Activated B cell treated with CpG ODN at 0.5 μM for 24 hours (primary cell): ENCODE data around the gene PHRF1. TPM values are rescaled to one million over a fixed set of nuclear protein-coding genes. Genes with fewer than 3 reads are reported as not detected.

Experiments used
- ATAC-seq: fragments of 200-7000 bp; cut with Tn5 transposase; one replicate; pipeline ENCODE4 v1.10.0; 2021; ENCODE audit warnings: low read depth, mild to moderate bottlenecking, moderate library complexity
- CTCF ChIA-PET: fragments of 350-600 bp; sonication (Branson Sonifier 250); formaldehyde crosslinking; loops from one replicate; lab custom pipeline; 2021; ENCODE audit warnings: antibody characterized with exemption; lab: Charles Lee
- POLR2A ChIA-PET: fragments of 350-600 bp; sonication (Branson Sonifier 250); formaldehyde crosslinking; loops from one replicate; lab custom pipeline; 2021; ENCODE audit warnings: antibody characterized with exemption; lab: Charles Lee
- DNase-seq: peaks from one replicate; pipeline ENCODE4 v3.0.0; 2022
- H3K27ac Mint-ChIP-seq: one replicate; pipeline ENCODE4 v1.8.0; 2020; ENCODE audit warnings: mixed read lengths
- H3K27me3 Mint-ChIP-seq: one replicate; pipeline ENCODE4 v1.8.0; 2021; ENCODE audit warnings: mixed read lengths
- H3K36me3 Mint-ChIP-seq: one replicate; pipeline ENCODE4 v1.8.0; 2021; ENCODE audit warnings: low read depth, mixed read lengths
- H3K4me1 Mint-ChIP-seq: one replicate; pipeline ENCODE4 v1.8.0; 2021; ENCODE audit warnings: mixed read lengths
- H3K4me3 Mint-ChIP-seq: one replicate; pipeline ENCODE4 v1.8.0; 2020; ENCODE audit warnings: mild to moderate bottlenecking, mixed read lengths
- H3K9me3 Mint-ChIP-seq: one replicate; pipeline ENCODE4 v1.8.0; 2020; ENCODE audit warnings: mixed read lengths
- intact Hi-C: fragments of 100-400 bp; cut with micrococcal nuclease; formaldehyde crosslinking; loops from one replicate; pipeline ENCODE4 v1.15.1; 2024
- total RNA-seq: library from RNA; stranded (reverse); gene quantifications from 2 replicates; pipeline ENCODE4 v1.2.3, GENCODE V29; 2022
- TF ChIP-seq, protein P1 (sequence below): fragments of 200-600 bp; IDR thresholded peaks from one replicate; pipeline ENCODE4 v1.8.0; 2022; ENCODE audit warnings: antibody characterized with exemption, mild to moderate bottlenecking

Gene PHRF1
- total RNA-seq, 1 donor from 2014 or later = 49.6 TPM

DNA sequence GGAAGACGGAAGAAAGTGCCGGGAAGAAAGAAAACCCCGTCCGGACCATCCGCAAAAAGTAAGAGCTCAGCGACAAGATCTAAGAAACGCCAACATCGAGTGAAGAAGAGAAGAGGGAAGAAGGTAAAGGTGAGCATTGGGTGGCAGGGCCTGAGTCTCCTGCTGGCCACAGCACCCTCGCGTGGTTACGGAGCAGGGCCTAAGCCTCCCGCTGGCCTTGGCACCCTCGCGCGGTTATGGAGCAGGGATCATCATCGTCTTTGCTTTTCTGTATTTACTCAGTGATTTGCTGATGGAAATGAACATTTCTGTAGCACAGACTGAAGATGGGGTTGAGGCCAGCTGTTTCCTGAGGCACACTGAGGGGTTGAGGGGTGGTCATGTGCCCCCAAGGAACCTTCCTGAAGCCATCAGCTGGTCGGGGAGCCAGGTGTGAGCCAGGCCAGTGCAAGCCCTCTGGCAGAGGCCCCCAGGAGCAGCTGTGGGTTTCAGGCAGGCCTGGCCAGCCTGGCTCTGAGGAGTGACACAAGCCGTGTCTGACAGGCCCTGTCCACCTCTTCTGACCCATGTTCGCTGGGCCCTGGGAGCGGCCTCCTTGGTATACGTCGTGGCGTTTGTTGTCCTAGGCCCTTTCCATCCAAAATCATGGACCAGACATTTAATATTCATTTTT is 25.4 kb downstream of the PHRF1 start:
- no peaks in the 10 kb centered on the region for H3K4me1 Mint-ChIP-seq
- ATAC-seq (no peak), DNase-seq (no peak)
- H3K27me3 Mint-ChIP-seq = no peaks in the 10 kb centered on the region
- H3K4me3 Mint-ChIP-seq = no peak overlapping the region
- POLR2A ChIA-PET = no interaction called here
- intact Hi-C loops = no loop called here
- TF ChIP-seq, protein P1, sequence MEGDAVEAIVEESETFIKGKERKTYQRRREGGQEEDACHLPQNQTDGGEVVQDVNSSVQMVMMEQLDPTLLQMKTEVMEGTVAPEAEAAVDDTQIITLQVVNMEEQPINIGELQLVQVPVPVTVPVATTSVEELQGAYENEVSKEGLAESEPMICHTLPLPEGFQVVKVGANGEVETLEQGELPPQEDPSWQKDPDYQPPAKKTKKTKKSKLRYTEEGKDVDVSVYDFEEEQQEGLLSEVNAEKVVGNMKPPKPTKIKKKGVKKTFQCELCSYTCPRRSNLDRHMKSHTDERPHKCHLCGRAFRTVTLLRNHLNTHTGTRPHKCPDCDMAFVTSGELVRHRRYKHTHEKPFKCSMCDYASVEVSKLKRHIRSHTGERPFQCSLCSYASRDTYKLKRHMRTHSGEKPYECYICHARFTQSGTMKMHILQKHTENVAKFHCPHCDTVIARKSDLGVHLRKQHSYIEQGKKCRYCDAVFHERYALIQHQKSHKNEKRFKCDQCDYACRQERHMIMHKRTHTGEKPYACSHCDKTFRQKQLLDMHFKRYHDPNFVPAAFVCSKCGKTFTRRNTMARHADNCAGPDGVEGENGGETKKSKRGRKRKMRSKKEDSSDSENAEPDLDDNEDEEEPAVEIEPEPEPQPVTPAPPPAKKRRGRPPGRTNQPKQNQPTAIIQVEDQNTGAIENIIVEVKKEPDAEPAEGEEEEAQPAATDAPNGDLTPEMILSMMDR = no peak
- CTCF ChIA-PET = no interaction called here
- H3K36me3 Mint-ChIP-seq = peaks cover 78% of the 10 kb centered on the region
- H3K9me3 Mint-ChIP-seq = no peaks in the 10 kb centered on the region
- H3K27ac Mint-ChIP-seq = no peak overlapping the region

DNA sequence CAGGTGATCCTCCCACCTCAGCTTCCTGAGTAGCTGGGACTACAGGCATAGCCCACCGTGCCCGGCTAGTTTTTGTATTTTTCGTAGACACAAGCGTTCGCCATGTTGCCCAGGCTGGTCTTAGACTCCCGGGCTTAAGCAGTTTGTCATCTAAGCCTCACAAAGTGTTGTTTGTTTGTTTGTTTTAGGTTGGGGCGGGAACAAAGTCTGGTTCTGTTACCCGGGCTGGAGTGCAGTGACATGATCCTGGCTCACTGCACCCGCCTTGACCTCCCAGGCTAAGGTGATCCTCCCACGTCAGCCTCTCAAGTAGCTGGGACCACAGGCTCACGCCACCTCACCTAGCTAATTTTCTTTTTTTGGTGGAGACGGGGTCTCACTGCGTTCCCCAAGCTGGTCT is 26.9 kb downstream of the PHRF1 start:
- Mint-ChIP-seq H3K9me3 (no peaks in the 10 kb centered on the region), H3K27me3 (no peaks in the 10 kb centered on the region), H3K4me3 (no peak overlapping the region), H3K4me1 (no peaks in the 10 kb centered on the region), H3K36me3 (peaks cover 78% of the 10 kb centered on the region), H3K27ac (no peak overlapping the region)
- no peak for ATAC-seq
- intact Hi-C loops = no loop called here
- no peak for DNase-seq
- ChIA-PET CTCF (no interaction called here), POLR2A (no interaction called here)
- TF ChIP-seq, protein P1 = no peak

DNA sequence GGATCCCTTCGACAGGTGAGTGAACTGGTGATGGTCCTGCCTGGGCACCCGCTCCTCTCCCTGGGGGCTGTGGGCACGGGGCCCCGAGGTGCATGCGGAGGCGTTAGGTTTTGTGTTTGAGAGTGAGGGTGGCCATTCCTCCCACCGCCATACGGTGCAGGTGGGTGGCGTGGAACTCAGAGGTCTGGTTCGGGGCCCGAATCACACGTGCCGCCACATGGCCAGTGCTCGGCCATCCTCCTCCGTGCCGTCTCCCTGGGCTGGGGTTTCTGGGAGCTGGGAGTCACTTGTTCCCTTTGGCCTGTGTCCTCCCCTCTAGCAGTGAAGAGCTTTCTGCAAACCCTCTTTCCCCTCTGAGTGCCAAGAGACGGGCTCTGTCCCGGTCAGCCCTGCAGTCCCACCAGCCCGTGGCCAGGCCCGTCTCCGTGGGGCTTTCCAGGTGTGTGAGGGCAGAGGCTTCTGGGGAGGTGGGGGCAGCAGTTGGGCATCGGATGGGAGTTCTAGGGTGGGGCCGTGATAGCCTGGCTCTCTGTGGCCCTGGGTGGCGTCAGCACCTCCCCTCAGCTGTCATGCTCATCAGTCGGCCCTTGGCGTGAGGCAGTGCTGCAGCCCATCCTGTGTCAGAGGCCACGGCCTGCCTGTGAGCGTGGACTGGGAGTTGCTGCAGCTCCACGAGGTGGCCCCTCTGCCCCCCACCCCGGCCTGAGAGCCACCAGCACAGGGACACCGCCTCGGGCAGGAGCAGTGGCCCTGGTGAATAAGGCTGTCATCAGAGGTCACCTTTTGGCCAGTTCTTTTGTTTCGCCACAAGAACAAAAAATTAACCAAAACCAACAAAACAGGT is 29.2 kb downstream of the PHRF1 start:
- TF ChIP-seq, protein P1 = no peak
- H3K27ac Mint-ChIP-seq = no peak overlapping the region
- POLR2A ChIA-PET = interaction anchor here (0.7 kb wide), 1 partner anchor 10 kb away, joined by 3 read pairs; the partner anchor contains the start of gene IRF7
- no peaks in the 10 kb centered on the region for H3K9me3 Mint-ChIP-seq
- CTCF ChIA-PET = no interaction called here
- no peak overlapping the region for H3K4me3 Mint-ChIP-seq
- no peaks in the 10 kb centered on the region for H3K4me1 Mint-ChIP-seq
- no peak for ATAC-seq
- DNase-seq = no peak
- peaks cover 75% of the 10 kb centered on the region for H3K36me3 Mint-ChIP-seq
- intact Hi-C loops = no loop called here
- no peaks in the 10 kb centered on the region for H3K27me3 Mint-ChIP-seq

DNA sequence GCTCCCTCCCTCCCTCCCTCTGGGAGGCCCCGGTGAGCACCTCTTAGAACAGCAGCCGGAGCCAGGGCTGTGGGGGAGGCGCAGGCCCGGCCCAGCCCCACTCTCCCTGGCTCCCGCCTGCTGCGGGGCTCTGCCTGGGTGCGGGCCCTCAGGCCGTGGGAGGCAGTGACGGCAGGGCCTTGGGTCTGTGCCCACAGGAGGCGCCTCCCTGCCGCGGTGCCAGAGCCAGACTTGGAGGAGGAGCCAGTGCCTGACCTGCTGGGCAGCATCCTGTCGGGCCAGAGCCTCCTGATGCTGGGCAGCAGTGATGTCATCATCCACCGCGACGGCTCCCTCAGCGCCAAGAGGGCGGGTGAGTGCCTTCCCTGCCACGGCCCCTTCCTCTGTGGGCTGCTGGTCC is 30.0 kb downstream of the PHRF1 start:
- Mint-ChIP-seq H3K4me1 (no peaks in the 10 kb centered on the region), H3K27ac (no peak overlapping the region), H3K9me3 (no peaks in the 10 kb centered on the region), H3K27me3 (no peaks in the 10 kb centered on the region), H3K4me3 (no peak overlapping the region), H3K36me3 (peaks cover 80% of the 10 kb centered on the region)
- ATAC-seq (no peak), DNase-seq (no peak)
- TF ChIP-seq, protein P1 = no peak
- ChIA-PET CTCF (no interaction called here), POLR2A (interaction anchor here (0.6 kb wide), 1 partner anchor 89 kb away, joined by 5 read pairs; the partner anchor contains the start of gene TMEM80)
- intact Hi-C loops = no loop called here
